GM18499 (cell line): ENCODE results near the gene ACOT9.
"Not testable (repeated sequence)": the region's sequence is repeated elsewhere in the genome, so short reads cannot be mapped to it uniquely, and the experiment has no call there.

Experiments
- ATAC-seq: cut with Tn5 transposase; IDR thresholded peaks from one replicate; pipeline ENCODE4 v1.9.1; 2021; ENCODE audit warnings: moderate number of reproducible peaks; ENCODE audit not compliant: insufficient read depth, unreplicated experiment

Gene ACOT9, protein sequence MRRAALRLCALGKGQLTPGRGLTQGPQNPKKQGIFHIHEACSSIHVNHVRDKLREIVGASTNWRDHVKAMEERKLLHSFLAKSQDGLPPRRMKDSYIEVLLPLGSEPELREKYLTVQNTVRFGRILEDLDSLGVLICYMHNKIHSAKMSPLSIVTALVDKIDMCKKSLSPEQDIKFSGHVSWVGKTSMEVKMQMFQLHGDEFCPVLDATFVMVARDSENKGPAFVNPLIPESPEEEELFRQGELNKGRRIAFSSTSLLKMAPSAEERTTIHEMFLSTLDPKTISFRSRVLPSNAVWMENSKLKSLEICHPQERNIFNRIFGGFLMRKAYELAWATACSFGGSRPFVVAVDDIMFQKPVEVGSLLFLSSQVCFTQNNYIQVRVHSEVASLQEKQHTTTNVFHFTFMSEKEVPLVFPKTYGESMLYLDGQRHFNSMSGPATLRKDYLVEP

DNA sequence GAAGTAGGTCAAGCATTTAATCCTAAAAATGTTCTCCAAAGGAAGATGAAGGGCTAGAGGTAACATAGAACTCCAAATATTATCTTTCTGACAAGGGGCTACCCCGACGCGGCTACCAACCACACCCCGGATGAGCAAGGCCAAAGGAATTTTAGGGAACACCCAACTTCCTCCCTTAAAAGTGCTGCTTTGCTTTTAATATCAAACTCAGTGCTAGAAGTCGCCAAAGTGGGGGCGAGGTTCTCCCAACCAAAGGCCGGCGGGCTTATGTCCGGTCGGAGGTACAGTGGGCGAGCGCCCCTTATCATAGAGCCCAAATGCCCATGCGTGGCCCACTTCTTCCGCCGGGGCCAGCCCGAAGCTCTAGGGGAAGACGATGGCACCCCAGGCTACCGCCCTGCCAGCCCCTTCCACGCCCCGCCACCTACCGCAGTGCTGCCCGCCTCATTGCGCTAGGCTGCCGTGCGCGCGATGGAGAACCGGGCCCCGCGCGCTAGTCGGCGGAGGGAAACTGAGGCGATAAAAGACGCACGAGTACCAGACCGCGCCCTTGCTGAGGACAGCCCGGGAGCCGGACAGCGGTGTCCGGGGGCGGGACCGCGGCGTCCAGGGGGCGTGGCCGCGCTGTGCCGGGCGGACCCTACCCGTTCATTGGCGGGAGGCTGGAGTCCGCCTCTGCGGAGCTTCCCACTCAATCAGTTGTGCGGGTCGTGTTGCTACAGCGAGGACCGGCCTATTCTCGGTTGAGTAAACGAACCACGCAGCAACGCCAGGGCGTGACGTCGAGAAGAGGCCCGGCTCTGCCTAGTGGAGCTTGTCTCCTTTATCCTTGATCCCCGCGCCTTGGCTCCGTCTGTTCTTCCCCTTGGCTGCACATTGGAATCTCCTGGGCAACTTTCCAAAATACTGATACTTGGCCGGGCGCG is at the start of gene ACOT9:
ACOT9 (minus strand) TSS at position 580 of the 926 bp plus-strand sequence; CDS start at position 448, 132 bp downstream.
- ATAC-seq: peak; percentile 64

DNA sequence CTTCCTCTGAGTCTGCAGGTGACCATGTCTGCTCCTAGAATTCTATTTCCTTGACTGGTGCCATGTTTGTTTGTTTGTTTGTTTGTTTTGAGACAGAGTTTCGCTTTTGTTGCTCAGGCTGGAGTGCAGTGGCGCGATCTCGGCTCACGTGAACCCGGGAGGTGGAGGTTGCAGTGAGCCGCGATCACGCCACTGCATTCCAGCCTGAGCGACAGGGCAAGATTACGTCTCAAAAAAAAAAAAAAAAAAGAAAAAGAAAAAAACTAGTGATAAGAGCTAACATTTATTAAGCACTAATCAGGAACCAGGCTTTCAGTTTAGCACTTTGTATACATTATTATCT is 47.0 kb upstream of the ACOT9 start:
- ATAC-seq: no peak

DNA sequence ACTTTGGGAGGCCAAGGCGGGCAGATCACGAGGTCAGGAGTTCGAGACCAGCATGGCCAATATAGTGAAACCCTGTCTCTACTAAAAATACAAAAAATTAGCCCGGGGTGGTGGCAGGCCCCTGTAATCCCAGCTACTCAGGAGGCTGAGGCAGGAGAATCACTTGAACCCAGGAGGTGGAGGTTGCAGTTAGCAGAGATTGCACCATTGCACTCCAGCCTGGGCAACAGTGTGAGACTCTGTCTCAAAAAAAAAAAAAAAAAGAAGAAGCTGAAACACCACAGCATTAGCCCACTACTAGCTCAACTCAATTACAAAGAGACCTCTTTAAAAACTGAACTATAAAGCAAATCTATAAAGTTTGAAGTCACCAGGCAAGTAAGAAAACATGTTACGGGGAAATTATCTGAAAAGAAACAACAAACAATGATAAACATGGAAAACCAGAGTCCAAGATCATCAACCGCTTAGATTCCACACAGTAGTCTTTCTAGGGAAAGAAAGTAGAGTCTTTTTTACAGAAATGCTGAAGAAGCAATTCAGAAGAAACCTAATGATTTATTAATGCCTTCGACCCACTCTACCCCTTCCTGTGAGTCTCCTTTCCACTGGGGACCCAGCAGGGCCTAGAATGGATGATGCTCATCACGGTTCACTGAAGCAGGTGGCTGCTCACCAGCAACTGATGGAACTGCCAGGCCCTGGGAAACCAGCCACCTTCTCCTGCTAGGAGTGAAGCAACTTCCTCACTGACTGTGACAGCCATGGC is 46.5 kb upstream of the ACOT9 start:
- no peak for ATAC-seq

DNA sequence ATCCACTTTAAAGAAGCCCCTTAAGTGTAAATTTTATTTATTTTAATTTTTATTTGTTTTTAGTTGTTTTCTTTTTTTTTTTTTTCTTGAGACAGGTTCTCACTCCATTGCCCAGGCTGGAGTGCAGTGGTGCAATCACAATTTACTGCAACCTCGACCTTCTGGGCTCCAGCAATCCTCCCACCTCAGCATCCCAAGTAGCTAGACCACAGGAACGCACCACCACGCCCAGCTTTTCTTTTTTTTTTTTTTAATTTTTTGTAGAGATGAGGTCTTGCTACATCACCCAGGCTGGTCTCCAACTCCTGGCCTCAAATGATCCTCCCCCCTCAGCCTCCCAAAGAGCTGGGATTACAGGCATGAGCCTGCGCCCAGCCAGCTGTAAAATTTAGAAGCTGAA is 45.9 kb upstream of the ACOT9 start:
- ATAC-seq: no peak

DNA sequence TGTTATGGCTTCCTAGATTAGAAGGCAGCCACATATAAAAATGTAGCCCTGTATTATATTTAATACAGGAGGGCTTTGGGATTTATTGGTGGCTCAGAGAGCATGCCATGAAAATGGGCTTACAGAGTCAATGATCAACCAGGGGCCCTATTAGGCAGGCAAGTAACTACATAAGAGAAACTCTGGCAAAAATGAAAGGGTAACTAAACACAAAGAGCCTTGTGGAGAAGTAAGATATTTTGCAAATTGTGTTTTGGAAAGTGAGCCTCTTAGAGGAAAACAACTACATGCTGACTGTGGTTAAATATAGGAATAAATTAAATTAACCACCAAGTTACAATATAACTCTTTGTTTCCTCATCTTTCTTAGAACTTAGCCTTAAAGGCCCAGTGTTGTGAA is 45.4 kb upstream of the ACOT9 start:
- no peak for ATAC-seq

DNA sequence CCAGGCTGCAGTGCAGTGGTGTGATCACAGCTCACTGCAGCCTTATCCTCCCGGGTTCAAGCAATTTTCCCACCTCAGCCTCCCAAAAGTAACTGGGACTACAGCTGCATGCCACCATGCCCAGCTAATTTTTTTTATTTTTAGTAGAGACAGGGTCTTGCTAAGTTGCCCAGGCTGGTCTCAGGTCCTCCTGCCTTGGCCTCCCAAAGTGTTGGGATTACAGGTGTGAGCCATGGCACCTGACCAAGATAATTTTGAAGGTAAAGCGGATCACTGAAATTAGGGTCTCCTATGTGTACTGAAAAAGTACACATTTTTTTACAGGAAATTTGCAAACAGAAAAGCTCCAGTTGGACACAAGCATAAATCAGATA is 44.7 kb upstream of the ACOT9 start:
- no peak for ATAC-seq

DNA sequence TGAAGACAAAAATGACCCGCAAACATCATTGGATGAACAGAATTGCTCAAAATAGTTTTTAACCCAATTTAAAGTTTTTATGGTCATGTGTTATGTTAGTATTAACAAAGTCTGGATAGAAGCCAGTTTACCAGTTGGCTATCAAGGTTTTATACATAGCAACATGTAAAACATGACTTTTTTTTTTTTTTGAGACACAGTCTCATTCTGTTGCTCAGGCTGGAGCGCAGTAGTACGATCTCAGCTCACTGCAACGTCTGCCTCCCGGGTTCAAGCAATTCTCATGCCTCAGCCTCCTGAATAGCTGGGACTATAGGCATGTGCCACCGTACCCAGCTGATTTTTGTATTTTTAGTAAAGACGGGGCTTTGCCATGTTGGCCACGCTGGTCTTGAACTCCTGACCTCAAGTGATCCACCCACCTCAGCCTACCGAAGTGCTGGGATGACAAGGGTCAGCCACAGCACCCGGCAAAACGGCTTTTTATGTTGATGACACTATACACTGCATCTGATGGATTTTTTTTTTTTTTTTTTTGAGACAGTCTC is 43.3 kb upstream of the ACOT9 start:
- no peak for ATAC-seq

DNA sequence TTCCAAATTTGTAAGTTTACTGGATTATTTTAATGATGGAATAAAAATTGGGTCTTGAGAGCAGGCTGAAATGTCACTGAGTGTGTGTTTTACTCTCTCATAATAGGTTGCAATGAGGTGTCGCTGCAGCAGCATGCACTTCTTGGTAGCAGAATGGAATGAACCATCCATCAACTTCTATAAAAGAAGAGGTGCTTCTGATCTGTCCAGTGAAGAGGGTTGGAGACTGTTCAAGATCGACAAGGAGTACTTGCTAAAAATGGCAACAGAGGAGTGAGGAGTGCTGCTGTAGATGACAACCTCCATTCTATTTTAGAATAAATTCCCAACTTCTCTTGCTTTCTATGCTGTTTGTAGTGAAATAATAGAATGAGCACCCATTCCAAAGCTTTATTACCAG is 42.5 kb upstream of the ACOT9 start:
- no peak for ATAC-seq

DNA sequence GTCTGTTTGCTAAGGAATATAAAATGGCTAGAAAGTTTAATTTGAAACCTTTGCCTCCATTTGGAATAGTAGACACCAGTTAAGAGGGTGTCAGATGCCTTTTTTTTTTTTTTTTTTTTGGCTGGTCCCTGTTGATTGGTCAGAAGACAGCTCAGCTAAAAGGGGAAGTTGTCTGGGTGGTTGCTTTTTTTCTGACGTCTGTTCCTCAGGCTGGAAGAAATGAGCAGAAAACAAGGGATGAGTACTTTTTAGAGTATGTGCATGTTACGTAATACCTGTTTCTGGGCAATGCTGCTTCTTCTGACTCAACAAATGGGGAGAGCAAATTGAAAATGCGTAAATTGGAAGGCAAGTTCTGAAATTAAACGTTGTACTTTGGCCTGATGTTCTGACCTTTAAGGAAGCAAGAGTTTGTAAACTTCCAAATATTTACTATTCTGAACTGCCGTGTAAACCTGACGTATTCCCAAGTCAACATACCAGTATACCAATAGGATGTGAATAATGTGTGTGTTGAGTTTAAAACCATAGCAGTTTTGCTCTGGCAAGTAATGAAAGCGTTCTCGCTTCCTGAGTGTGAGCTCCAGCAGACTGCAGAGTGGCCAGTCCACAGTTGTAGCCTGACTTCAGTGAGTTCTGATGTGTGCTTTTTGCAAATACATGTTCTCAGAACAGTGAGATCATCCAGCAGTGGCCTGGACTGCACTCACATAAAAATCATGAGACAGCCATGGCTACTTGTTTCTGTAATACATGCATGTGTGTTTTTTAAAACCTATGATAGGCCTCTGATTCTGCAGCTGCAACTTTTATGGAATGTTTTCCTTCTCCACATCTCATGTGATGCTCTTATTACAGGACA is 41.6 kb upstream of the ACOT9 start:
- ATAC-seq: no peak

DNA sequence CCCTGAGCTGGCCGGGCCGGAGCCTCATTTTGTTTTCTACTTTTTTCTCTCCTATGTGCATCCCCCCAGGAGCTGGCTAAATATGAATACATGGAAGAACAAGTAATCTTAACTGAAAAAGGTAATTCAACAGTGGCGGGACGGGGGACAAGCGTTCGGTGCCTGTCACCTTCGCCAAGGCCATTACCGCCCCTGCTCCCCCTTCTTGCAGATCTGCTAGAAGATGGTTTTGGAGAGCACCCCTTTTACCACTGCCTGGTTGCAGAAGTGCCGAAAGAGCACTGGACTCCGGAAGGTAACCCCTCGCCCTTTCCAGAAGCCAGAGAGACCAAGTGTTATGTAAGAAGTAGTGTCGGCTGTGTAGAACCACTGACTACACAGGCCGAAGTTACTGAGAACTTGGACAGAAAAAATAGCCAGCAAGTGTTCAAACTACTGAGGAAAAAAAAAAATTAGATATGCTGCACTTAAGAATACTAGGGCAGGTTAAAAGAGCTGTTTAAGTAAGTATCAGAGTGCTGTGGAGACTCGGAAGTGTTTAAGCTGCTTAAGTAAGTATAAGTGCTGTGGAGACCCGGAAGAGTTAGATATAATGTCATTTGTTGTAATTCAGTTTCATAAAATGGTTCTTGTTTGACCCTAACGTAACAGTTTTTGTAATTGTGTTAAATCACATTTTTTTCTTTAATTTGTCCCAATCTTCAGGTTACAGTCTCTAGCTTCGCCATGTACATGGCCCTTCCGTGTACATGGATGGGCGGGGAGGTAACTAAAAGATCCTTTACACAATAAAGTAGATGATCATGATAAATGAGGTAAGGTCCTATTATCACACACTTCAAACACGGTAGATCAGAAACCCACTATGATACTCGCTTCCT is 40.8 kb upstream of the ACOT9 start:
- ATAC-seq: no peak

DNA sequence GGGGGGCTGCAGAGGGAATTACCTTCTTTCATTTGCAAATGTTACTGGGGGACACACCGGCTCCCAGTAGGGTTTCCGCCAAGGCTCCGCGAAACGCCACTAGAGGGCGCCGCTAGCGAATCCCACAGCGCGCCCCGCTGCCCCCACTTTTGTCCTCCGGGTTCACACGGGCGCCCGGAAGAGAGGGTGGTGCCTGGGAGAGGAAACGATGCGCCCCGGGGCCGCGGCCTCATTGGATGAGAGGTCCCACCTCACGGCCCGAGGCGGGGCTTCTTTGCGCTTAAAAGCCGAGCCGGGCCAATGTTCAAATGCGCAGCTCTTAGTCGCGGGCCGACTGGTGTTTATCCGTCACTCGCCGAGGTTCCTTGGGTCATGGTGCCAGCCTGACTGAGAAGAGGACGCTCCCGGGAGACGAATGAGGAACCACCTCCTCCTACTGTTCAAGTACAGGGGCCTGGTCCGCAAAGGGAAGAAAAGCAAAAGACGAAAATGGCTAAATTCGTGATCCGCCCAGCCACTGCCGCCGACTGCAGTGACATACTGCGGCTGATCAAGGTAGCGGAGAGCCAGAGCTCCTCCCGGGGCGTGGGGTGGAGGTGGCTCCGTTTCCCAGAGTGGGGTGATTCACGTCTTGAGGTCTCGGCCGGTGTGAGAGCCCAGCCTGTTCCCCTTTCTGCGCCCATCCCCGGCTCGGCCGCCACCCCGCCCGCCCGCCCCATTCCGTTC is 40.0 kb upstream of the ACOT9 start, which contains the start of gene SAT1:
SAT1 (plus strand) TSS at position 311 of the 726 bp plus-strand sequence; CDS start at position 490, 179 bp downstream.
- ATAC-seq: peak; percentile 37

DNA sequence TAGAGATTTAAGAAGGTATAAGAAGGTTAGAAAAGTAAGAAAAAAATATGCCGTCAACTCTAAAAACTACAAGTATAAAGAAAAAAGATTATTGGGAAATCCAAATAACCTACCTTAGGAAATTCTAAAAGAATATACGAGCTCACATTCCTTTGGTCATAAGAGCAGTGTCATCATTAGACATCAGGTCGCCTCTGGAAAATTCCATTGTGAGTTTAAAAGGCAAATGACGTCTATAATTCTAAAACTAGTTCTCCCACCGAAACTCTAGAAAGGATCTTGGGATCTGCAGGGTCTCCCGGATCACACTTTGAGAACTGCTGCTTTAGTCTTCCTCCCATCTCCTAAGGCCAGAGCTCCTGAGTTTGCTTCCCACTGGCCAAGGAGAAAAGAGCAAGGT is 39.4 kb upstream of the ACOT9 start:
- no peak for ATAC-seq

DNA sequence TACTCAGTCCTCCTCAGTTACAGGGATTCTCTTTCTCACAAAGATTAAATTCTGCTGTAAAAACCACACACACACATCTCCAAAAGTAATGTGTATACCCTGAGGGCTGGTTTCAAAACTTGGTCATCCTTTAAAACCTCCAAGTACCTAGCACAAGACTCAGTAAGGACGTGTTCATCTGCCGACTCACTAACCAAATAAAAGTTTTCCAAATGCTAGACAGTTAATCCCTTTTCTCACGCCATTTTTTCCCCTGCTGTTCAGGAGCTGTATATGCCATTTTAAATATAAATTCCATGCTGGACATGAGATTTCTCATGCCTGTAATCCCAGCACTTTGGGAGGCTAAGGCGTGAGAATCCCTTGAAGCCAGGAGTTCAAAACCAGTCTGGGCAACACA is 35.9 kb upstream of the ACOT9 start:
- ATAC-seq: no peak

DNA sequence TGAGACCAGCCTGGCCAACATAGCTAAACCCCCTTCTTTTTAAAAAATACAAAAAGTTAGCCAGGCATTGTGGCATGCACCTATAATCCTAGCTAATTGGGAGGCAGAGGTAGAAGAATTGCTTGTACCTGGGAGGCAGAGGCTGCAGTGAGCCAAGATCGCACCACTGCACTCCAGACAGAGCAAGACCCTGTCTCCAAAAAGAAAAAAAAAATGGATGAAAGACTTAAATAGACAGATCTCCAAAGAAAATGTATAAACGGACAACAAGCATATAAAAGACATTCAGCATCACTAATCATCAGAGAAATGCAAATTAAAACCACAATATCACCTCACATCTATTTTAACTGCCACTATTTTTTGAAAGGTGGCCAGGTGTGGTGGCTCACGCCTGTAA is 33.3 kb upstream of the ACOT9 start:
- no peak for ATAC-seq

DNA sequence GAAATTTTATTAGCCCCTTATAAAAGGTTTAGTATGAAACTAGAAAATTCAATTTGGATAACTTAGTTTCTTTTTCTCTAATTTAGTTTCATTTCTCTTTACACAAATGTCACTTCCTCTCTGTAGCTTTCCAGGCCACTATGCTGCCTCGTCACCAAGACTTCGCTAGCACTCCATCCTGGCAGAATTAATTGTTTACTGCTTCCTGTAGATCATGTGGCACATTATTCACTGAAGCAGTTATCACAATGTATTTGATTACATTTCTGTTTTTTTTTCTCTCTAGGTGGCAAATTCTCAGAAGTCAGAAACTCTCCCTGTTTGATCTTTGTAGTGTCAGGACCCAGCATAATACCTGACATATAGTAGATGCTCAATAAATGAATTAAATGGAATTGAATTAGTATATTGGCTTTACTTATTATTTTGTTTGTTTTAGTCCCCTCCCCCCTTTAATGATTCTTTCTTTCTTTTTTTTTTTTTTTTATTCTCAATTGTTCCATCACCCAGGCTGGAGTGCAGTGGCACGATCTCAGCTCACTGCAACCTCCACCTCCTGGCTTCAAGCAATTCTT is 30.6 kb upstream of the ACOT9 start:
- no peak for ATAC-seq

DNA sequence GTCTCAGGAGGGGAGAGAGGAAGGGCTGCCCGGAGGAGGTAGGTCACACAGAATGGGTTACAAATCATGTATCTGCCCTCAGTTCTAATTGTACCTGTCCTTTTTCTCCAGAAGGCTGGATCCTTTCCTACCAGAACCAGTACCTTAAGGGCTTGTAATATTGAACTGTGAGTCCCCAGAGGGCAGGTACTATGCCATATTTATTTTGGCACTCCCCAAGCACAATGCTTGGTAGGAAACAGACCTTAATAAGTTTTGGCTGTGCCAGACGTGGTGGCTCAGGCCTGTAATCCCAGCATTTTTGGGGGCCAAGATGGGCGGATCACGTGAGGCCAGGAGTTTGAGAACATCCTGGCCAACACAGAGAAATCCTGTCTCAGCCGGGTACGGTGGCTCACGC is 28.0 kb upstream of the ACOT9 start:
- not testable (repeated sequence) for ATAC-seq

DNA sequence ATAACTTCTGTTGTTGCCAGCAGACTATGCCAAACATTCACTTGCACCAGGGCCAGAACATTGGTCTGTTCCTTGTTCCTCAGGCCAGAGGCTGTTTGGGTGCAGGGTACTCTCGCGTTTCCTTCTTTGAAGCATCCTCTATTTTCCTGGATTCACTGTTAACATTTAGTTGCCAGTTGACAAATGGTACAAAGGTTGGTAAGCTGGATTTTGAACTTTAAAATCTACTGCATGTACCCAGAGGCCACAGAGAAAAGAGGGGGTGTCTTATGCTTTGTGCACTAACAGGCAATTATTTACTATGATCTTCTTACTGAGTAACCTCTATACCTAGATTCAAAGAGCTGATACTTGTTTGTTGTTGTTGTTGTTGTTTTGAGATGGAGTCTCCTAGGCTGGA is 27.1 kb upstream of the ACOT9 start:
- ATAC-seq: no peak
